Neural cell (in vitro differentiated cells): ENCODE data around the gene CRYBB1. TPM values are rescaled to one million over a fixed set of nuclear protein-coding genes. Genes with fewer than 3 reads are reported as not detected.

Experiments used
- H2AFZ ChIP-seq: fragments of 200-600, 300-800 bp; sonication (generic), shearing (Covaris generic); 2 replicates; pipeline ENCODE4 v1.6.0; 2014; ENCODE audit warnings: low read depth, mild to moderate bottlenecking, antibody characterized with exemption, low read length, moderate library complexity
- H3F3A ChIP-seq: fragments of 200-600 bp; shearing (Covaris generic); 2 replicates; pipeline ENCODE4 v1.6.1; 2016; ENCODE audit warnings: mild to moderate bottlenecking, moderate library complexity, mixed read lengths, antibody characterized with exemption, low read length; ENCODE audit not compliant: insufficient read depth, poor library complexity, severe bottlenecking
- H3K27ac ChIP-seq: fragments of 200-600, 300-800 bp; sonication (generic), shearing (Covaris generic); 2 replicates; pipeline ENCODE4 v1.5.1; 2014; ENCODE audit warnings: mild to moderate bottlenecking, low read length, moderate library complexity
- H3K27me3 ChIP-seq: fragments of 300-800, 200-600 bp; sonication (generic), shearing (Covaris generic); 2 replicates; pipeline ENCODE4 v1.6.0; 2014; ENCODE audit warnings: mild to moderate bottlenecking, low read depth, low read length, moderate library complexity; ENCODE audit not compliant: insufficient read depth
- H3K36me3 ChIP-seq: fragments of 300-800, 200-600 bp; sonication (generic), shearing (Covaris generic); 2 replicates; pipeline ENCODE4 v1.5.1; 2014; ENCODE audit warnings: mild to moderate bottlenecking, antibody characterized with exemption, low read length, moderate library complexity; ENCODE audit not compliant: insufficient read depth
- H3K4me2 ChIP-seq: fragments of 300-800, 200-600 bp; sonication (generic), shearing (Covaris generic); 2 replicates; pipeline ENCODE4 v1.6.0; 2014; ENCODE audit warnings: mild to moderate bottlenecking, low read length
- H3K4me3 ChIP-seq: fragments of 300-800, 200-600 bp; sonication (generic), shearing (Covaris generic); 2 replicates; pipeline ENCODE4 v1.5.1; 2014; ENCODE audit warnings: mild to moderate bottlenecking, low read length, moderate library complexity
- H3K79me2 ChIP-seq: fragments of 200-600 bp; shearing (Covaris generic); replicated peaks from 2 replicates; pipeline ENCODE4 v1.6.0; 2014; ENCODE audit warnings: mild to moderate bottlenecking, low read length, moderate library complexity; ENCODE audit not compliant: insufficient read depth
- H3K9ac ChIP-seq: fragments of 300-800, 200-600 bp; sonication (generic), shearing (Covaris generic); 2 replicates; pipeline ENCODE4 v1.6.1; 2016; ENCODE audit warnings: mild to moderate bottlenecking, low read length, mixed read lengths
- H3K9me2 ChIP-seq: fragments of 200-600 bp; shearing (Covaris generic); 2 replicates; pipeline ENCODE4 v1.6.1; 2016; ENCODE audit warnings: mild to moderate bottlenecking, low read length, mixed read lengths; ENCODE audit not compliant: insufficient read depth
- H3K9me3 ChIP-seq: fragments of 200-600, 300-800 bp; sonication (generic), shearing (Covaris generic); 2 replicates; pipeline ENCODE4 v1.6.1; 2016; ENCODE audit warnings: mild to moderate bottlenecking, mixed run types, low read length, moderate library complexity, mixed read lengths
- H4K20me1 ChIP-seq: fragments of 200-600 bp; shearing (Covaris generic); 2 replicates; pipeline ENCODE4 v1.6.1; 2016; ENCODE audit warnings: mild to moderate bottlenecking, mixed run types; ENCODE audit not compliant: insufficient read depth
- CTCF ChIP-seq: fragments of 450-650 bp; IDR thresholded peaks from 2 replicates; pipeline ENCODE4 v1.5.1; 2014; ENCODE audit warnings: antibody characterized with exemption, mild to moderate bottlenecking, moderate library complexity; ENCODE audit not compliant: poor library complexity, severe bottlenecking
- EP300 ChIP-seq: fragments of 450-650 bp; conservative IDR thresholded peaks from 2 replicates; pipeline ENCODE4 v1.6.1; 2014; ENCODE audit warnings: antibody characterized with exemption, mild to moderate bottlenecking, moderate library complexity; ENCODE audit not compliant: poor library complexity, severe bottlenecking
- EZH2 ChIP-seq: fragments of 200-600, 300-800 bp; shearing (Covaris generic), sonication (generic); IDR thresholded peaks from 2 replicates; pipeline ENCODE4 v1.6.1; 2014; ENCODE audit warnings: antibody characterized with exemption, low read length, borderline replicate concordance, mild to moderate bottlenecking; ENCODE audit not compliant: insufficient read depth, poor library complexity, severe bottlenecking
- MXI1 ChIP-seq: fragments of 450-650 bp; conservative IDR thresholded peaks from 2 replicates; pipeline ENCODE4 v1.6.1; 2014; ENCODE audit warnings: antibody characterized with exemption, mild to moderate bottlenecking; ENCODE audit not compliant: poor library complexity, severe bottlenecking
- POLR2AphosphoS5 ChIP-seq: IDR thresholded peaks from 2 replicates; pipeline ENCODE4 v1.6.1; 2012
- RAD21 ChIP-seq: fragments of 450-650 bp; conservative IDR thresholded peaks from 2 replicates; pipeline ENCODE4 v1.6.1; 2014; ENCODE audit warnings: antibody characterized with exemption, mild to moderate bottlenecking, moderate library complexity
- REST ChIP-seq: IDR thresholded peaks from 2 replicates; pipeline ENCODE4 v1.6.1; 2012; ENCODE audit warnings: borderline replicate concordance
- SMC3 ChIP-seq: fragments of 450-650 bp; conservative IDR thresholded peaks from 2 replicates; pipeline ENCODE4 v1.6.1; 2014; ENCODE audit warnings: antibody characterized with exemption, mild to moderate bottlenecking, moderate library complexity; ENCODE audit not compliant: poor library complexity
- TAF1 ChIP-seq: IDR thresholded peaks from 2 replicates; pipeline ENCODE4 v1.6.1; 2012; ENCODE audit warnings: low read depth
- polyA plus RNA-seq: library from polyadenylated mRNA; depleted of rRNA; stranded (reverse); fragments of >200 nt; gene quantifications from 2 replicates; pipeline ENCODE4 v1.2.3, GENCODE V29; 2014

CRYBB1 gene
- polyA plus RNA-seq, 1 donor from 2014 or later, result not detected

- Histone ChIP-seq H3K4me3 (no peak overlapping the region), H3F3A (no peaks in the 10 kb centered on the region), H3K36me3 (no peaks in the 10 kb centered on the region), H3K9ac (no peak overlapping the region), H3K9me3 (no peaks in the 10 kb centered on the region), H3K27ac (no peak overlapping the region), H3K27me3 (no peaks in the 10 kb centered on the region), H3K9me2 (no peaks in the 10 kb centered on the region), H4K20me1 (no peaks in the 10 kb centered on the region), H2AFZ (no peak overlapping the region), H3K79me2 (no peaks in the 10 kb centered on the region), H3K4me2 (no peak overlapping the region)
- TF ChIP-seq EZH2 (no peak), RAD21 (no peak), TAF1 (no peak), EP300 (no peak), CTCF (no peak)
These were observed 25.7 kb upstream of the CRYBB1 start for GRCh38 chr22:26643418-26644100.

- H3K9me2 ChIP-seq, result no peaks in the 10 kb centered on the region
- no peaks in the 10 kb centered on the region for H3K27me3 ChIP-seq
- H3K4me2 ChIP-seq, result no peak overlapping the region
- peak overlapping the region; percentile 31 for H2AFZ ChIP-seq
- H3K9ac ChIP-seq, result no peak overlapping the region
- no peak overlapping the region for H3K27ac ChIP-seq
- no peaks in the 10 kb centered on the region for H3K36me3 ChIP-seq
- H3K9me3 ChIP-seq, result no peaks in the 10 kb centered on the region
- no peak for TF ChIP-seq POLR2AphosphoS5
- TF ChIP-seq CTCF, result no peak
- no peak for TF ChIP-seq SMC3
- TF ChIP-seq REST, result no peak
- TF ChIP-seq EZH2, result no peak
- no peak for TF ChIP-seq TAF1
- no peak for TF ChIP-seq EP300
- no peak for TF ChIP-seq MXI1
- no peak for TF ChIP-seq RAD21
- H4K20me1 ChIP-seq, result no peaks in the 10 kb centered on the region
- no peaks in the 10 kb centered on the region for H3K79me2 ChIP-seq
- H3F3A ChIP-seq, result no peaks in the 10 kb centered on the region
- no peak overlapping the region for H3K4me3 ChIP-seq
These were observed 24.9 kb upstream of the CRYBB1 start for GRCh38 chr22:26642465-26643417.
